Measurements from ENCODE around the gene RGS9BP.
"Not testable (repeated sequence)": the region's sequence is repeated elsewhere in the genome, so short reads cannot be mapped to it uniquely, and the experiment has no call there.

DNA sequence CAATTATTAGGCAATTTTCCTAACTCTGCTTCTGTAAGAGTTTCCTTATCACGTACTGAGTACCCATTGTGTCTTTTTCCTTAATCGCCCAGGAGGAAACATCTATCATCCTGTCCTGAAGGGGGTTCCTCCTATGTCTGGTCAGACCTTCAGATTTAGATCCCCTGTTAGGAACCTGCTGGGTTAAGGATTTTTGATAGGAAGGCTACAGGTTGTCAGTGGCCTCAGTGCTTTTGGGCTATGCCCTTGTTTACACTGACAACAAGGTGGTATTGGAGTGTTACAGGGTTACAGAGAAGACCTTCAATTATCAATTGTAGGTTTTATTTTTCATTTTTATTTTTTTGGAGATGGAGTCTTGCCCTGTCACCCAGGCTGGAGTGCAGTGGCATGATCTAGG is 19.2 kb downstream of the RGS9BP start:
- TF ChIP-seq POLR2A (IDR thresholded peaks at IDR 0.05), result not testable (repeated sequence)
- TF ChIP-seq, protein P1, sequence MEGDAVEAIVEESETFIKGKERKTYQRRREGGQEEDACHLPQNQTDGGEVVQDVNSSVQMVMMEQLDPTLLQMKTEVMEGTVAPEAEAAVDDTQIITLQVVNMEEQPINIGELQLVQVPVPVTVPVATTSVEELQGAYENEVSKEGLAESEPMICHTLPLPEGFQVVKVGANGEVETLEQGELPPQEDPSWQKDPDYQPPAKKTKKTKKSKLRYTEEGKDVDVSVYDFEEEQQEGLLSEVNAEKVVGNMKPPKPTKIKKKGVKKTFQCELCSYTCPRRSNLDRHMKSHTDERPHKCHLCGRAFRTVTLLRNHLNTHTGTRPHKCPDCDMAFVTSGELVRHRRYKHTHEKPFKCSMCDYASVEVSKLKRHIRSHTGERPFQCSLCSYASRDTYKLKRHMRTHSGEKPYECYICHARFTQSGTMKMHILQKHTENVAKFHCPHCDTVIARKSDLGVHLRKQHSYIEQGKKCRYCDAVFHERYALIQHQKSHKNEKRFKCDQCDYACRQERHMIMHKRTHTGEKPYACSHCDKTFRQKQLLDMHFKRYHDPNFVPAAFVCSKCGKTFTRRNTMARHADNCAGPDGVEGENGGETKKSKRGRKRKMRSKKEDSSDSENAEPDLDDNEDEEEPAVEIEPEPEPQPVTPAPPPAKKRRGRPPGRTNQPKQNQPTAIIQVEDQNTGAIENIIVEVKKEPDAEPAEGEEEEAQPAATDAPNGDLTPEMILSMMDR (IDR thresholded peaks at IDR 0.05), result not testable (repeated sequence)

Data from body of pancreas (tissue), 4 donors.